ENCODE data around the gene RNF112.
A peak's percentile ranks its signal among the peaks of the same experiment; 100 is the strongest.

The RNF112 gene

DNA sequence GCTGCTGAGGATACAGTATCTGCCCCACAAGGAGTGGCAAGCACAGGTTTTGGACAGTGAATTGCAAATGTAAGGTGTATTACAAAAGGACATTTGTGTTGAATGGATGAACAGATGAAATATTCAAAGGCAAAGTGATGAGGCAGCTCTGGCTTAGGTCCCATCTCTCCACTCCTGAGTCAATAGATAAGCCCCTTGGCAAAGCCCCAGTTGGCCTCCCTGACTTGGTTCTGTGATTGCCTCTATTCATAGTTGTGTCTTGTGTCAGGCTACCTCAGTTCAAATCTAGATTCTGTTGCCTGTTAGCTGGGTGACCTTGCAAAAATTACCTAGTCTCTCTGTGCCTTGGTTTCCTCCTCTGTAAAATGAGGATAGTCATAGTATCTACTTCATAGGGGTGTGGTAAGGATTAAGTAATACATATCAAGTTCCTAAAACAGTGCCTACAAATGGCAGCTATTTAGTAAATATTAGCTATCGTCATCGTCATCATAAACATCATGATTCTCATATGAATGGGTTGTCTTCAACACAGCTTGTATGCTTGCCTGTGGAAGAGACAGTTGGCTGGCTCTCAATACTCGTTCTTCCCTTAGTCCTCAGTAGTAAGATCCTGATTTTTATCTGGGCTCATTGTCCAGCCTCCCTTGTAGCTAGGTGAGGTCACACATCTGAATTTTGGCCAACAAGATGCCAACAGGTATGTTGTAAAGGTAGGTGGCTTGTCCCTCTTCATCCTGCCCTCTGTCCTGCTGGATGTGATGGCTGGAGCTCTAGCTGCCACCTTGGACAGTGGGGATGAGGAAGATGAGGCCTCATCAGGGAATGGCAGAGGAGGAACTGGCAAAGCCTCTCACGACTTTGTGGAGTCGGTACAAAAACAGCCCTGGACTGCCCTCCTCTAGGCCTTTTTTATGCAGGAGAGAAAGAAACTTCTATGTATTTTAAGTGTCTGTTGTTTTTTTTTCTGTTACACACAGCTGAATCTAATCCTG is 21.9 kb upstream of the RNF112 start:
- no peak for DNase-seq

- no peak for DNase-seq
These were observed 20.1 kb upstream of the RNF112 start for GRCh38 chr17:19390951-19391350.

DNA sequence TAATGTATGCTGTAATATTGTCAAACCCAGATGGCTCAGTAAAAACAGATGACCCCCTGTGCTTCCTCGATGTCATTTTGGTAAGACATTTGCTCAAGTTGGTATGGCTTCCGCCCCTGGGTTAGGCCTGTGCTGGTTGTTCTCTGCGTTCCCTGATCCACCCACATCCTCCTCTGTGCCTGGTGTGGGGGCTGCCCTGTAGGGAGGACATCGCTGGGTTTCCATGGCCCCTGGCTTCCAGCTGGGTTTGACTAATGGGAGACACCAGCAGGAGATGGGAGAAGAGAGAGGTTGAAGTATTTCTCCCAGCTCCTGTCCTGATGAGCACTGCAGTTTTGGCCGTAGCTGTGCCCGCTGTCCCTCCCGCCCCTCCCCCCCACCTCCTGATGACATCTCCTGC is 19.6 kb upstream of the RNF112 start:
- DNase-seq: no peak

DNA sequence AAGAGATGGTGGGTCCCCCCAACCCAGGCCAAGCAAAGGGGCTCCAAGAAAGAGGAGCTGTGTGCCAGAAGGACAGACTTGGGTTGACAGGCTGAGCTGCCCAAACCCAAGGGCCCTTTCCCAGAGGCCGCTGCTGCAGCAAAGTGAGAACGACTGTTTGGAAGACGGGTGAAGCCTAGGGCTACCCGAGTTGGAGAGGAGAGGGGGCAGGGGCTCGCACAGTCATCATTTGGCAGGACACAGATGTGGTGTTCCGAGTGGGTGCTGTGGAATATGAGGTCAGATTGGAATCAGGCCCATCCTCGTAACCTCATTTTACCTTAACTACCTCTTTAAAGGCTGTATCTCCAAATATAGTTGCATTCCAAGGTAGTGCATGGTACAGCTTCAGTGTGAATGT is 18.7 kb upstream of the RNF112 start:
- no peak for DNase-seq

- no peak for DNase-seq
These were observed 13.4 kb upstream of the RNF112 start for GRCh38 chr17:19397556-19398041.

DNA sequence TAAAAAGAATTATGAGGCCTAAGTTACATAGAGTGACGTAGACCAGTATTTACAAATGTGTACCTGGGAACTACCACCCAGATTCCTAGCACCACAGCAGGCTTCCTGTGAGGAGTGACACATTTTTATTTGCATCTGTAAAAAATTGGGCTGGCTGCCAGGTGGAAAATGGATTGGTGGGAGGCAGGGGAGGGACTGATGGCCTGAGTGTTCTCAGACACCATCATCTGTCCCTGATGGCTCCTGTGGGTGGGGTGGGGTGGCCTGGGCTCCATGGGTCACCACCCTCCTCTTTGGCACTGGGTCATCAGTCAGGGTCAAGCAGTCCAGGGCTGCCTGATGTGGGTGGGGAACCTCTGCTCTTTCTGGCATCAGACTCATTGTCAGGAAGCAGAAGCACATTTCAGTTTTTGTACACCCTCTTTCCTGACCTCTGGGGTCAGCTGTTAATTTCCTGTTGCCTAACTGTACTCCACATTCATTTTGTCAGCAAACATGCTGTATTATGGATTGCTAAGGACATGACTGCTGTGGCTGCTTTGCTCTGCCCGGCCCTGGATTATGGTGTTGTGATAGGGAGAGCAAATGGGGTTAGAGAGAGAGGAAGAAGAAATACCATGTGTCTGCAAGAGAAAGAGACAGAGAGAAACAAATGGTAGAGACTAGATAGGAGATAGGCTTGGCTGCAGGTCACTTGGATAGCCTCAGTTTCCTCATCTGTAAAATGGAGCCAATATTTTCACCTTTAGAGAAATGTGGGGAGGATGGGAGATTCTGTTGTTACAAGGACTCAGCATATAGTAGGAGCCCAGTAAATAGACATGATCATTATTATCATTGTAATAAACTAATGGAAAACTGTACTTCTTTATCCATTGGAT is 12.5 kb upstream of the RNF112 start:
- DNase-seq: no peak

GRCh38 chr17:19399750-19400450 is 11.1 kb upstream of the RNF112 start:
- no peak for DNase-seq

- no peak for DNase-seq
These were observed 9.6 kb upstream of the RNF112 start for GRCh38 chr17:19401321-19402010.

- no peak for DNase-seq
These were observed 8.9 kb upstream of the RNF112 start for GRCh38 chr17:19402171-19402570.

DNA sequence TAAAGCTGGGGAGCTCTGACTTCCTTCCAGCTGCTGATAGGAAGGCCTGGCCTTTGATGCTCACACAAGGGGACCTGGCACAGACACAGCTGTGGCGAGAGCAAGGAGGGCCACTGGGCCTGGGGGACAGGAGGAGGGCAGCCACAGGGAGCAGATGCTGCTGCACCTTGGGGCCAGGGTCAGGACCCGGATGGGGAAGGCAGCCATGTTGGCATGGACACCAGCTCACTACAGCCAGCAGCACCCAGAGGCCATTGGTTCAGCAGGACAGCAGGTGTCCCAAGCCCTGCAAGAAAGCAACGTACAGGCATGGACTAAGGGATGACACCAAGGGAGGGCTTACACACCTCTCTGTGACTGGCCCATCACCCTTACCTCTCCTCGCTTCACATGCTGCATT is 8.0 kb upstream of the RNF112 start:
- DNase-seq: no peak

DNA sequence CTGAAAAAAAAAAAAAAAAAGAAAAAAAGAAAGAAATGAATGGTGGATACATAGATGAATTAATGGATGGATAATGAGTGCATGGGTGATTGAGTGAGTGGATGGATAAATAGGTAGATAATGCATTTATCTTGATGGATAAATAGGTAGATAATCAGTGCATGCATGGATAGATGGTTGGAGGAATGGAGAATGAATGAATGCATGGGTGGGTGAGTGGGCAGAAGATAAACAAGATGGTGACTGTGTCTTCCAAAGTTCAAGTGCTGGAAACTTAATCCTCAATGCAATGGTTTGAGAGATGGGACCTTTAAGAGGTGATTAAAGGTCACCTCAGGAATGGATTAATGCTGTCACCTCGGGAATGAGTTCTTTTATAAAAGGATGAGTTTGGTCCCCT is 6.8 kb upstream of the RNF112 start:
- no peak for DNase-seq

- no peak for DNase-seq
These were observed 5.9 kb upstream of the RNF112 start for GRCh38 chr17:19405114-19405513.

GRCh38 chr17:19407601-19408345 is 3.3 kb upstream of the RNF112 start:
- DNase-seq: no peak

DNA sequence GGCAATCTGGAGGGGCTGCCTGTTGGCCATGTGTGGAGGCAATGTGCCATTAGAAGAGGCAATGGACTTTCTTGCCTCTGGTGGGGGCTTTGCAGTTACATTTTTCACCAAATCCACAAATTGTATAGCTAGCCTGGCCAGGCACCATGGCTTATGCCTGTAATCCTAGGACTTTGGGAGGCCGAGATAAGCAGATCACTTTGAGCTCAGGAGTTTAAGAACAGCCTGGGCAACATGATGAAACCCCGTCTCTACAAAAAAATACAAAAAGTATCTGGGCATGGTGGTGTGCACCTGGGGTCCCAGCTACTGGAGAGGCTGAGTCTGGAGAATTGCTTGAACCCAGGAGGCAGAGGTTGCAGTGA is 2.7 kb upstream of the RNF112 start:
- DNase-seq: no peak

GRCh38 chr17:19409066-19409465 is 2.0 kb upstream of the RNF112 start:
- DNase-seq: no peak

GRCh38 chr17:19409509-19409908 is 1.5 kb upstream of the RNF112 start:
- DNase-seq: no peak

DNA sequence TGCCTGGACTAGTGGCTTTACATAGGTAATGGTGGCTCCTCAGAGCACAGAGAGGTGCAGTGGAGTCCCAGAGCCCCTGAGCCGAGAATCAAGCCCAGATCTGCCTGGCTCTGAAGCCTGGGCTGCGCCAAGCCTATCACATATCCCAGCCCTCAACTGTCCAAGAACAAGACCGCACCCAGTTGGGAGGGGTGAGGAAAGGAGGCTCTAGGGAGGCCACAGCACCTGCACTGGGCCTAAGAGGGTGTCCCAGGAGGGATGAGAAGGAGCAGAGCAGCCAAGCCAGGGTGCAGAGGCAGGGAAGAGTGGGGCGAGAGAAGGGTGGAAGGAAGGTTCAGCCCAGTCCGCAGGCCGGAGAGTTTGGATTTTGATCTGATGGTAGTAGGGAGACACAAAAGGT is 941 bp upstream of the RNF112 start:
- no peak for DNase-seq

DNA sequence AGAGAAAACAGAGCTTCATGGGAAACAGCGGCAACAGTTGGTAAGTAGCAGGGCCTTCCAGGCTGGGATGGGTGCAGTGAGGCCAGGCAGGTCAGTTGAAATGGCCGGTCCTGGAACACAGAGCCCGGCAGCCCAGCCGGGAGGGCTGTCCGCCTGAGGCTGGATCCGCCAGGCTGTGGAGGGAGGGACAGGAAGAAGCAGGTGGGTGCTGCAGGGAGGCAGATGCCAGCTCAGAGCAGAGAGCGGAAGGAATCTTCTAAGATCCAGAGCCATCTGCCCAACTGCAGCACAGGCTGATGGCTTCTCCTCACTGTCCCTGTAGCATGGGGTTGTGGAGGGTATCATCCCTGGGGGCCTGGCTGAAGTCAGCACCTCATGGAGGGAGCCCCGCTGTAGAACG is 599 bp downstream of the RNF112 start:
- peak; percentile 61 for DNase-seq

- DNase-seq: no peak
These were observed 1.5 kb downstream of the RNF112 start for GRCh38 chr17:19412510-19412909.

DNA sequence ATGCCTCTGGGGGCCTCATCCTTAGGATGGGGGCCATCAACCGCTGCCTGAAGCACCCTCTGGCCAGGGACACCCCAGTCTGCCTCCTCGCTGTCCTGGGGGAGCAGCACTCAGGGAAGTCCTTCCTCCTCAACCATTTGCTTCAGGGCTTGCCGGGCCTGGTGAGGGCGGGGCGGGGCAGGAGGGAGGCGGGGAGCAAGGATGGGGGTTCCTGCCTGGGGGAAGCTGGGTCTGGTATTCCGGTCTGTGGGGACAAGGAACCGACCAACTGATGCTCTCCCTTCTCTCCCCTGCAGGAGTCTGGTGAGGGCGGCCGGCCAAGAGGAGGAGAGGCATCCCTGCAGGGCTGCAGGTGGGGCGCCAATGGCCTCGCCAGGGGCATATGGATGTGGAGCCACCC is 2.0 kb downstream of the RNF112 start:
- DNase-seq: no peak

- DNase-seq: no peak
These were observed 2.7 kb downstream of the RNF112 start for GRCh38 chr17:19413761-19414160.
